HG03045 (cell line): ENCODE results near the gene COL6A2.
"Not testable (repeated sequence)": the region's sequence is repeated elsewhere in the genome, so short reads cannot be mapped to it uniquely, and the experiment has no call there.

Experiments used
- ATAC-seq: cut with Tn5 transposase; IDR thresholded peaks from one replicate; pipeline ENCODE4 v1.9.1; 2021; ENCODE audit warnings: mild to moderate bottlenecking, moderate library complexity; ENCODE audit not compliant: unreplicated experiment

COL6A2 gene

GRCh38 chr21:46060596-46061061, 37.3 kb upstream of the COL6A2 start:
- no peak for ATAC-seq

- no peak for ATAC-seq
Observed at GRCh38 chr21:46061063-46061462, 36.8 kb upstream of the COL6A2 start.

DNA sequence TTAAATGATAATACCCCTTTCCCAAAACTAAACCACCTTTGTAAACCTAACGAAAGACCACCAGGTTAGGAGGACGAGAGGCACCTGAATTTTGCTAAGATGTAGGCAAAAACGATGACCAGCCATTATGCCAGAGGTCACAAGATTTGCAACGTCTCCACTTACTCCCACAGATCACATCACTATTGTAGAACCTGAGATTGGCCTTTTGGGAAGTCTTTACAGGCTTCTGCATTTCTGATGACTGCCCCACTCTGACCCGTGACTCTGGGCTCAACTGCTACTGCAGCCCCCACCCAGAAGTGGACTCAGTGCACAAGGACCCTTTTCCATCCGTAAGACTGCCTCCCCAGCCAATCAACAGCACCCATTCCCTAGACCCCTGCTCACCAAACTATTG, 36.4 kb upstream of the COL6A2 start:
- ATAC-seq: no peak

GRCh38 chr21:46061950-46062349, 36.0 kb upstream of the COL6A2 start:
- no peak for ATAC-seq

GRCh38 chr21:46062471-46063211, 35.3 kb upstream of the COL6A2 start:
- no peak for ATAC-seq

- ATAC-seq: no peak
Observed at GRCh38 chr21:46063227-46063626, 34.7 kb upstream of the COL6A2 start.

DNA sequence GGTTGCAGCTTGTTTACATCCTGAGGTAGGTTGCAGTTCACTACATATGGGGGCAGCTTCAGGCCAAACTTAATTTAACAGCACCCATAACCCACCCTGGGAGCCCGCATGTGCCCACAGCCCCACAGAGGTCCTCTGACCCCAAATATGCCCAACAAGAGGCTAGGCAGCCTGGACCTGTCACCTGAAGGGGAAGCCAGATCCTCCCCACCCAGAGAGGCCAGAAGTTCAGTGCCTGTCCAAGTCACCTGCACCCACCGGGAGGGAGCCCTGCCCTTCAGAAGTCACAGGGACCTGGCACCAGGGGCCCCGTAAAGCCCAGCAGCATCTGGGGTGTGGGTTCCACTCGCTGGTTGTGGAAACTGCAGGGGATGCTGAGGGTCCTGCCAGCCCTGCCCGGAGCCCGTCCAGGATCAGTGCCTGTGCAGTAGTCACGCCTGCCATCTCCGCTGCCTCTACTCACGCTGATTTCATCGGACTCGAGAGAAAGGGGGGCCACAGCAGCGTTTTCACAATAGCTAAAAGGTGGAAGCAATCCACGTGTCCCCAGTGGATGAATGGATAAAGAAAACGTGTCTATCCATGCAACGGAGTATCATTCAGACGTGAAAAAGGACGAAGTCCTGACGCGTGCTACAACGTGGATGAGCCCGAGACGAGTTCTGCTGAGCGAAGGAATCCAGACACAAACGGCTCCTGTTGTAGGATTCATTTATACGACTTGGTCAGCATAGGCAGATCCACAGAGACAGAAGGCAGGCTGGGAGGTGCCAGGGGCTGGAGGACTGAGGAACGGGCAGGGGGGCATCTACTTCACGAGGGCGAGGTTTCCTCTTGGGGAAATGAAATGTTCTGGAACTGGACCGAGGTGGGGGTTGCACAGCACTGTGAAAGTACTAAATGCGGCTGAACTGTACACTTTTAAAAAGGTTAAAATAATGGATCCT, 33.9 kb upstream of the COL6A2 start:
- no peak for ATAC-seq

DNA sequence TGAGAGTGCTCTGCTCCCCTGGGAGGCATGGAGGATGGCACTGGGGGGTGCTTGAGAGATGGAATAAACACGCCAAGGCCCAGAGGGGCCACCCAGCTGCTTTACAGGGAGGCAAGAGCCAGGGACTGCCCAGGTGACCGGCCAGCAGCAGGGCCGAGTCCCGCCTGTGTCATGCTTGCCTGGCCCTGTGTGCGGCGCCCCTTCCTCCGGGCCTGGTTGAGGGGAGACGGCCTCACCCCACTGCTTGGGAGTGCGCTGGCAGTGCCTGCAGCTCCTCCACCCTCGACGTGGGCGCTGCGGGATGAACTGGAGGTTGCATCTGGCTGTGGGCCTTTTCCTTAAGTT, 33.1 kb upstream of the COL6A2 start:
- no peak for ATAC-seq

DNA sequence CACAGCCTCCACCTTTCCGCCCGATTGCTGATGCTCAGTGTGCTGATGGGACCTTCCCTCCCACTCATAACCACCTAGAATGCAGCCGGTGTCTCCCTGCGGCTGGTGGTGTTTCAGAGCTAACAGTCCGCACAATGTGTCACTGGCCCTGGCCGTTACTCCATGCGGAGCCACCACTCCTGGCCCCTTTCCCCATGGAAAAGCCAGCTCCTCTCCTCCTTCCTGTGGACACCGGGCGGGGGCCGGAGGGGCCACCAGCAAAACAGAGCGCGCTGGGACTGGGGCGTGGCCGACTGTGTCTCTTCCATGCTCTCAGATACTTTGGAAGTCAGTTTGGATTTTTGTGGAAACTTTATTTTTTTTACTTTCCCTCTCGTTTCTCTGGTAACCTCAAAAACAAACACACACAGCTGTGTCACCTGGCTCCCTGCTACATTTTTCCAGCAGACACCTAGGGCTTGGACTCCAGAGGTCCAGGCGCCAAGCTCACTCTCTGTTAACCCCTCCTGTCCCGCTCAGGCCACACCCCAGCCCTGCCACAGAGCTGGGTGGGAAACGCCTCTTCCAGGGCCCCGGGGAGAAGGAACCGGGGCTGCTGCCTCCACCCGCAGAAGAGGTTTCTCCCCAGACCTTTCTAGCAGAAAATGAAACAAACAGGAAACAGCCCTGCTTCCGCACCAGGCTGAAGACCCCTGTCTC, 32.5 kb upstream of the COL6A2 start:
- ATAC-seq: no peak

- no peak for ATAC-seq
Observed at GRCh38 chr21:46065914-46066551, 31.9 kb upstream of the COL6A2 start.

DNA sequence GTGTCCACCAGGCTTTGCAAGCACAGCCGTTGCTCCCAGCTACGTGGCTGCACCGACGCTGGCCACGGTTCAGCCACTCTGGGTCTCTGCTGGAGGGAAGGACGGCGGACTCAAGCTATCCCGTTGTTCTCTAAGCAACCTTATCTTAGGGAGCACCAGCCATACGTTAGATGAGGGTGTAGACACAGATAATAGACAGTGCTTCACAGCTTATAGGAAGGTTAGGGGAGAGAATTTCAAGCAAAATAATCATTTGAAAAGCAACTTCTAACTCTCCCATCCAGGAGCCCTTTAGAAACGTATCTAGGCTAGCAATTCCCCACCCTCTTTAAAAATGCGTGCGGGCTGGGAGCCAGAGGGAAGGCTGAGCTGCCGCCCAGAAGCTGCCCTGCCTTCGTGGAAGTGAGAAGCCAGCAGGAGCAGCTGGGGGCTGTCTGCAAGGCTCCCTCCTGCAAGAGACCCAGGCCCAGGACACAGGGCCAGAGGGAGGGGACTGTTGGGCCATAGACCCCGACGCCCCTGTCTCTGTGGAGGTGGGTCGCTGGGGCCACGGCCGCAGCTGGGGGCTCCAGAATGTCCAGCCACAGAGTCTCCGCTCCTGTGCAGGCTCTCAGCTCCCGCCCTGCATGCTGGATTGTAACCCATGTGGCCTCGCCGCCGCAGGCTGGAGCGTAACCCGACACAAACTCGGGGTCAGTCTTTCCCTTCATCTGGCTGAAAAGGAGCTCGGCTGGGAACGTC, 31.2 kb upstream of the COL6A2 start:
- no peak for ATAC-seq

- no peak for ATAC-seq
Observed at GRCh38 chr21:46067505-46068201, 30.3 kb upstream of the COL6A2 start.

- no peak for ATAC-seq
Observed at GRCh38 chr21:46068516-46069079, 29.3 kb upstream of the COL6A2 start.

GRCh38 chr21:46069166-46069565, 28.7 kb upstream of the COL6A2 start:
- ATAC-seq: no peak

DNA sequence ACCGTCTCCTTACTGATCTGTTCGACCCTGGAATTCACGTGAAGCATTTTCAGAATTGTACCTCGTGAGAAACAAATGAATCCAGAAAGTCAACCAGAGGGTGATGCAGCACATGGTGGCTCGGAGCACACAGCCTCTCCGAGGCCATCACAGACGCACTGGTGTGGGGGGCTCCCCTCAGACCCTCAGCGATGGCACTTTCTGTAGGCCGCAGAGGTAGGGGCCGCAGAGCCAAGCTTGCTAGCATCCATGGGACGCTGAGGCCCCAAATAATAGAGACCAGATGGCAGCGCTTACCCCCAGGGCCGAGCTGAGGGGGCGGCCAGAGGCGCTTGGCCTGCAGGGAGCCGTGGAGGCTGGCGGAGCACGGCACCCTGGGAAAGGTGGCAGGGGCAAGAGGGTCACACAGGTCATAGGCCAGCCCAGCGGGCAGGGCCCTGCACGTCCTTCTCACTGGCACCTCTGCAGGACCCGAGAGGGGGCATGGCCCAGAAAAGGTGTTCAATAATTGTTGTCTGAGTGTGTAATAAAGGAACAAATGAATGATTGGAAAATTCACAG, 28.1 kb upstream of the COL6A2 start:
- no peak for ATAC-seq

- ATAC-seq: no peak
Observed at GRCh38 chr21:46071082-46071481, 26.8 kb upstream of the COL6A2 start.

- ATAC-seq: not testable (repeated sequence)
Observed at GRCh38 chr21:46076724-46077123, 21.2 kb upstream of the COL6A2 start.

DNA sequence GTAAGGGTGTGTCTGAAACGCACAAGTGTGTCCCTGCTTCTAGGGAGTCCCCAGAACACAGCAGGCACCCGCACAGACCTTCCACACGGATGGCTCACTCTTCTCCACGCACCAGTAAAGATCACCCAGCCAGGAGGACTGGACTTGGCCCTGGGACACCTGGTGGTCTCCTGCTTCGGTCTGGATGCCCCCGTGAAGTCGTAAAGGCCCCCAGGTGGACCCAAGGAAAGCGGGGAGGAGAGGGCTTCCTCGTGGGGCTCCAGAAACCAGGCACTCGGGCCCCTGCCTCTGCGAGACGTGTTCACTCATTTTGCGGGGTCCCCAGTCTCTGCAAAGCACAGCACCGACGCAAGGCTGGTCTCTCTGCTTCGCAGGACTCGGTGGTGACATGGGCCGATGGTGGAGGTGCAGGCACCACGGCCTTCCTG, 20.2 kb upstream of the COL6A2 start:
- ATAC-seq: no peak
